Natural killer cell (primary cell): ENCODE data around the gene RMDN3. TPM values are rescaled to one million over a fixed set of nuclear protein-coding genes. Genes with fewer than 3 reads are reported as not detected.

Experiments
- ATAC-seq, 3 donors: fragments of 150-1000 bp in 2 of 3; fragments of 200-7000 bp in 1 of 3; cut with Tn5 transposase; 1 replicate in 1 of 3; 2 replicates in 2 of 3; pipeline ENCODE4 v1.10.0; 2021; ENCODE audit warnings: mild to moderate bottlenecking in 2 of 3, moderate library complexity in 2 of 3
- DNase-seq, 2 donors: peaks; one replicate each; pipeline versions ENCODE4 v3.0.0 to v3.0.0-alpha.2; 2013 to 2021; ENCODE audit warnings: mixed read lengths in 1 of 2
- H3K27ac ChIP-seq: one replicate; pipeline ENCODE4 v1.5.1; 2013; ENCODE audit warnings: mild to moderate bottlenecking, low read length
- H3K27me3 ChIP-seq: one replicate; pipeline ENCODE4 v1.6.1; 2013; ENCODE audit warnings: low read length; ENCODE audit not compliant: control insufficient read depth, insufficient read depth
- H3K36me3 ChIP-seq: one replicate; pipeline ENCODE4 v1.6.1; 2013; ENCODE audit warnings: low read length; ENCODE audit not compliant: control insufficient read depth, insufficient read depth
- H3K4me1 ChIP-seq: one replicate; pipeline ENCODE4 v1.6.1; 2013; ENCODE audit warnings: low read length; ENCODE audit not compliant: control insufficient read depth, insufficient read depth
- H3K4me3 ChIP-seq: one replicate; pipeline ENCODE4 v1.5.1; 2013; ENCODE audit warnings: low read length
- H3K9me3 ChIP-seq: one replicate; pipeline ENCODE4 v1.6.1; 2013; ENCODE audit warnings: low read length; ENCODE audit not compliant: control insufficient read depth, insufficient read depth
- H3K27ac Mint-ChIP-seq, 2 donors: one replicate each; pipeline ENCODE4 v1.8.0; 2022; ENCODE audit warnings: mild to moderate bottlenecking in 2 of 2, mixed read lengths in 2 of 2, moderate library complexity in 1 of 2
- H3K27me3 Mint-ChIP-seq, 2 donors: one replicate each; pipeline ENCODE4 v1.8.0; 2022; ENCODE audit warnings: low read depth in 2 of 2, mixed read lengths in 2 of 2
- H3K36me3 Mint-ChIP-seq: one replicate; pipeline ENCODE4 v1.8.0; 2022; ENCODE audit warnings: mixed read lengths
- H3K4me1 Mint-ChIP-seq, 2 donors: one replicate each; pipeline ENCODE4 v1.8.0; 2022; ENCODE audit warnings: mixed read lengths in 2 of 2
- H3K4me3 Mint-ChIP-seq: one replicate; pipeline ENCODE4 v1.8.0; 2022; ENCODE audit warnings: mild to moderate bottlenecking, moderate library complexity, mixed read lengths
- H3K9me3 Mint-ChIP-seq, 2 donors: one replicate each; pipeline ENCODE4 v1.8.0; 2022; ENCODE audit warnings: mixed read lengths in 2 of 2
- WGBS: methylation state at CpG from one replicate; pipeline ENCODE4 v1.1.7; 2013; ENCODE audit warnings: missing lambda C conversion rate; ENCODE audit not compliant: insufficient coverage; 5-methylcytosine and 5-hydroxymethylcytosine counted together
- intact Hi-C: fragments of 100-400 bp; cut with micrococcal nuclease; formaldehyde crosslinking; loops from one replicate; pipeline ENCODE4 v1.14.2; 2022
- total RNA-seq, 4 donors: library from RNA; stranded (reverse); fragments of 120-200 nt in 1 of 4; gene quantifications; one replicate each; pipeline versions ENCODE4 v1.2.3 to v1.2.4, GENCODE V29; 2013 to 2022
- TF ChIP-seq, protein P1 (sequence below): fragments of 200-600 bp; IDR thresholded peaks from one replicate; pipeline ENCODE4 v1.8.0; 2022; ENCODE audit warnings: antibody characterized with exemption

RMDN3 gene
- total RNA-seq, 3 donors from 2014 or later (not counting 1 experiment from before 2014, with no cell fraction given) = 52.8 to 82.3 (median 72.0) TPM

DNA sequence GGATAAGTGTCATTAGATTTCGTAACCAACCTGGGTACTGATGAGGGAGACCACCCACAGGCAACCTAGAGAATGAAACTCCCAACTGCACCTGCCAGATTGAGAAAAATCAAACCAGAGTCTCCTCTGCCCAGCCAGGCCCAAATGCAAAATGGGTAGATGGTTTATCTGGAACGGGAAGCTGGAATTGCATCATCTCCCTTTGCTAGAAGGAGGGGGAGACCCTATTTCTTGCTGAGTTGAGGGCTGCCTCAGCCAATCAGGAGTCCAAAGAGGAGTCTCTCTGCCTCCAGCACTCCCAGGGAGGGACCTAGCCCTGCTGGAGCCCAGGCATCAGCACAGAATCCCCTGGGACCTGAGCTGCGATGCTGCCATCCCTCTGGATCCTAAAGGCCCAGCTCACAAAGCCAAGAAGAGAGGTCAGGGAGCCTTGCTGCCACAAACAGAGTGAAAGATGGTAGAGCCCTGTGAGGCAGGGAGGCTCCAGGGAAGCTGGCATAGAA, 8.1 kb downstream of the RMDN3 start:
- intact Hi-C loops = loop anchor here (1.0 kb wide), 1 partner anchor 35 kb away; no protein-coding TSS in a partner anchor
- ATAC-seq = no peak
- Histone ChIP-seq H3K4me1 (peaks cover 66% of the 10 kb centered on the region), H3K9me3 (no peaks in the 10 kb centered on the region), H3K36me3 (peaks cover 41% of the 10 kb centered on the region), H3K27me3 (no peaks in the 10 kb centered on the region), H3K27ac (no peak overlapping the region), H3K4me3 (no peak overlapping the region)
- peaks cover 63 to 71% of the 10 kb centered on the region in 2 donors for H3K4me1 Mint-ChIP-seq
- H3K9me3 Mint-ChIP-seq = no peaks in the 10 kb centered on the region
- TF ChIP-seq, protein P1, sequence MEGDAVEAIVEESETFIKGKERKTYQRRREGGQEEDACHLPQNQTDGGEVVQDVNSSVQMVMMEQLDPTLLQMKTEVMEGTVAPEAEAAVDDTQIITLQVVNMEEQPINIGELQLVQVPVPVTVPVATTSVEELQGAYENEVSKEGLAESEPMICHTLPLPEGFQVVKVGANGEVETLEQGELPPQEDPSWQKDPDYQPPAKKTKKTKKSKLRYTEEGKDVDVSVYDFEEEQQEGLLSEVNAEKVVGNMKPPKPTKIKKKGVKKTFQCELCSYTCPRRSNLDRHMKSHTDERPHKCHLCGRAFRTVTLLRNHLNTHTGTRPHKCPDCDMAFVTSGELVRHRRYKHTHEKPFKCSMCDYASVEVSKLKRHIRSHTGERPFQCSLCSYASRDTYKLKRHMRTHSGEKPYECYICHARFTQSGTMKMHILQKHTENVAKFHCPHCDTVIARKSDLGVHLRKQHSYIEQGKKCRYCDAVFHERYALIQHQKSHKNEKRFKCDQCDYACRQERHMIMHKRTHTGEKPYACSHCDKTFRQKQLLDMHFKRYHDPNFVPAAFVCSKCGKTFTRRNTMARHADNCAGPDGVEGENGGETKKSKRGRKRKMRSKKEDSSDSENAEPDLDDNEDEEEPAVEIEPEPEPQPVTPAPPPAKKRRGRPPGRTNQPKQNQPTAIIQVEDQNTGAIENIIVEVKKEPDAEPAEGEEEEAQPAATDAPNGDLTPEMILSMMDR = no peak
- no peaks in the 10 kb centered on the region for H3K27me3 Mint-ChIP-seq
- H3K4me3 Mint-ChIP-seq = no peak overlapping the region
- WGBS = 84% methylated on average over 3 of the region's 3 CpGs
- H3K36me3 Mint-ChIP-seq = no peaks in the 10 kb centered on the region
- DNase-seq = no peak
- H3K27ac Mint-ChIP-seq = peak overlapping the region; percentile 94 to 96

DNA sequence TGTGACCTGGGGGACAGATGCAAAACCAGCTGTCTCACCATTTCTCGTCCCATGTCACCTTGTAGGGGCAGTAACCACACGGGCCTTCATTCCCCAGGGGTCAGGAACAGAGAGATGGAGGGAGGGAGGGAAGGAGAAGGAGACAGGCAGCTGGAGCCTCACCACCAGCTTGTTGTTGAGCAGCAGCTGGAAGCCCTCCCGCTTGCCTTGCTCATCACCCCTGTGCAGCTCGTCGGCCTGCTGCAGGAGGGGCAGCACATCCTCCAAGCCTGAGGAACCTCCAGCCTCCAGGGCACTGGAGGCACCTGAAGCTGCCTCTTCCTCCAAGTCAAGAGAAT, 10.3 kb downstream of the RMDN3 start:
- intact Hi-C loops = loop anchor here (1.0 to 5.0 kb wide), 3 partner anchors 10 to 42 kb away; no protein-coding TSS in a partner anchor
- Histone ChIP-seq H3K9me3 (no peaks in the 10 kb centered on the region), H3K27me3 (no peaks in the 10 kb centered on the region), H3K36me3 (peaks cover 36% of the 10 kb centered on the region), H3K4me3 (no peak overlapping the region), H3K27ac (peak overlapping the region; percentile 75), H3K4me1 (peaks cover 55% of the 10 kb centered on the region)
- H3K27me3 Mint-ChIP-seq = no peaks in the 10 kb centered on the region
- WGBS = 83% methylated on average over 5 of the region's 5 CpGs
- DNase-seq = no peak
- no peak for ATAC-seq
- no peaks in the 10 kb centered on the region for H3K9me3 Mint-ChIP-seq
- H3K27ac Mint-ChIP-seq = peak overlapping the region; percentile 94 to 96
- TF ChIP-seq, protein P1 = no peak
- peak overlapping the region; percentile 80 for H3K4me3 Mint-ChIP-seq
- H3K36me3 Mint-ChIP-seq = no peaks in the 10 kb centered on the region
- H3K4me1 Mint-ChIP-seq = peaks cover 55 to 62% of the 10 kb centered on the region in 2 donors

DNA sequence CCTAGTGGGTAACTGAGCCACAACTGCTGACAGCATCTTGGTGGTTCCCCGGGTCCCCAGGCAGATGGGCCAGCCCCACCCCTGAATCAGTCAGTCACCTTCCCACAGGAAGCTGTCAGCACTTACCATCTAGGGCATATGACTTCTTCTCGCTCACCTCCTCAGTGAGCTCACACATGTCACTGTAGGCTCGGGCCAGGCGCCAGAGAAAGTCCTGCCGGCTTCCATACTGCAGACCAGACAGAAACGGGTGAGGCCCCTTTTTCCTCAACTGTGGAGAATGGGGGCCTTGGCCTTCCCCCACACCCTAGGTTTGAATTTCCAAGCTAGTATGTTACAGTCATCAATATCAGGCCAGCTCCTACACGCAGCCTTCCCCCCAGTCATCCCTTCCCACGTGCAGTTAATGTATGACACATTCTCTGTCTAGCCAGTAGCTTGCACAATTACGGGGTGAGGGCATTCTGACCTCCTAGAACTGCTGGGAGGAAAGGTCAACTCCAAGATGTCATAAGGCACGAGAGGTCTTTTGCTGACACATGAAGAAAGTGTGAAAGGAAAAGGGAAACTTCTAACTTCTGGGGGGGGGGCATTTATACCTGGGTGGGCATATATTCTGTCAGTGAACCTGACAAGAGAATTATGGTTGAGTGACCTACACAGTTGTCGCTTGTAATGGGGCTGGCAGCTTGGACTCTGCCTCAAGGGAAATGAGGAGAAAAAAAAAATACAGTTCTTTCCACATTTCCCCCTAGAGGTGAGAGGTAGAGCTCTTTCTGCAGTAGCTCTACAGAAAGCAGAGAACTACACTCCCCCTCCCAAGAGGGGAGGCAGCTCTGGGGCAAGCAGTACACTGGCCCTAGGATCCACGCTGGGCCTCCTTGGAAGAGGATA, 10.9 kb downstream of the RMDN3 start:
- peak overlapping the region; percentile 94 to 96 for H3K27ac Mint-ChIP-seq
- WGBS = 42% methylated on average over 11 of the region's 12 CpGs
- no peaks in the 10 kb centered on the region for H3K36me3 Mint-ChIP-seq
- peaks cover 55 to 58% of the 10 kb centered on the region in 2 donors for H3K4me1 Mint-ChIP-seq
- Histone ChIP-seq H3K9me3 (no peaks in the 10 kb centered on the region), H3K27me3 (no peaks in the 10 kb centered on the region), H3K27ac (peak overlapping the region; percentile 75), H3K36me3 (peaks cover 38% of the 10 kb centered on the region), H3K4me1 (peaks cover 55% of the 10 kb centered on the region), H3K4me3 (no peak overlapping the region)
- ATAC-seq (peak; percentile 83 to 94 (median 90)), DNase-seq (peak; percentile 70 to 88)
- TF ChIP-seq, protein P1 = no peak
- peak overlapping the region; percentile 80 for H3K4me3 Mint-ChIP-seq
- H3K9me3 Mint-ChIP-seq = no peaks in the 10 kb centered on the region
- no peaks in the 10 kb centered on the region for H3K27me3 Mint-ChIP-seq
- intact Hi-C loops = loop anchor here (1.0 to 5.0 kb wide), 3 partner anchors 10 to 42 kb away; no protein-coding TSS in a partner anchor
